ENCODE data around the gene EXOSC7. TPM values are rescaled to one million over a fixed set of nuclear protein-coding genes. Genes with fewer than 3 reads are reported as not detected.
A peak's percentile ranks its signal among the peaks of the same experiment; 100 is the strongest.

Gene EXOSC7
- total RNA-seq, 6 donors from 2014 or later, result 35.8 to 55.5 (median 41.1) TPM

- Histone ChIP-seq H3K9me3 (no peaks in the 10 kb centered on the region), H3K27me3 (no peaks in the 10 kb centered on the region), H3K27ac (no peak overlapping the region), H3K4me3 (no peak overlapping the region), H3K4me1 (peaks cover 17 to 28% (median 24%) of the 10 kb centered on the region in 4 donors), H3K36me3 (peaks cover 0 to 20% (median 0%) of the 10 kb centered on the region in 4 donors)
- TF ChIP-seq POLR2AphosphoS5 (IDR thresholded peaks at IDR 0.05) (no peak), EP300 (IDR thresholded peaks at IDR 0.05) (no peak), POLR2A (IDR thresholded peaks at IDR 0.05) (no peak), CTCF (IDR thresholded peaks at IDR 0.05) (no peak)
- ATAC-seq (ENCODE audit: low FRiP score in 2 of 2) (no peak), DNase-seq (no peak)
- 55 to 63% methylated on average over 2 of the region's 2 CpGs for WGBS, 2 donors
Observed at GRCh38 chr3:45016916-45017315, 40.9 kb downstream of the EXOSC7 start.

- H3K36me3 ChIP-seq, result peaks cover 0 to 16% (median 0%) of the 10 kb centered on the region in 4 donors
- no peak overlapping the region for H3K27ac ChIP-seq
- no peaks in the 10 kb centered on the region for H3K9me3 ChIP-seq
- TF ChIP-seq POLR2A (IDR thresholded peaks at IDR 0.05), result no peak
- TF ChIP-seq POLR2AphosphoS5 (IDR thresholded peaks at IDR 0.05), result no peak
- TF ChIP-seq EP300 (IDR thresholded peaks at IDR 0.05), result no peak
- TF ChIP-seq CTCF (IDR thresholded peaks at IDR 0.05), result no peak
- H3K4me1 ChIP-seq, result peaks cover 8 to 20% (median 15%) of the 10 kb centered on the region in 4 donors
- H3K27me3 ChIP-seq, result no peaks in the 10 kb centered on the region
- ATAC-seq (ENCODE audit: low FRiP score in 2 of 2), result no peak
- no peak for DNase-seq
- H3K4me3 ChIP-seq, result no peak overlapping the region
- 41 to 44% methylated on average over 5 of the region's 5 CpGs for WGBS, 2 donors
Observed at GRCh38 chr3:45017821-45018220, 41.8 kb downstream of the EXOSC7 start.

- Histone ChIP-seq H3K36me3 (peaks cover 0 to 8% (median 0%) of the 10 kb centered on the region in 4 donors), H3K9me3 (no peaks in the 10 kb centered on the region), H3K27me3 (no peaks in the 10 kb centered on the region), H3K27ac (no peak overlapping the region), H3K4me3 (no peak overlapping the region), H3K4me1 (peaks cover 15 to 26% (median 20%) of the 10 kb centered on the region in 4 donors)
- WGBS, 2 donors, result 57 to 69% methylated on average over 8 of the region's 8 CpGs
- DNase-seq (no peak), ATAC-seq (ENCODE audit: low FRiP score in 2 of 2) (no peak)
- TF ChIP-seq POLR2AphosphoS5 (IDR thresholded peaks at IDR 0.05) (no peak), EP300 (IDR thresholded peaks at IDR 0.05) (no peak), CTCF (IDR thresholded peaks at IDR 0.05) (no peak), POLR2A (IDR thresholded peaks at IDR 0.05) (no peak)
Observed at GRCh38 chr3:45020534-45020933, 44.5 kb downstream of the EXOSC7 start.

GRCh38 chr3:45021524-45022297, 45.7 kb downstream of the EXOSC7 start:
- no peaks in the 10 kb centered on the region for H3K9me3 ChIP-seq
- H3K27me3 ChIP-seq, result no peaks in the 10 kb centered on the region
- WGBS, 2 donors, result 54% methylated on average over 12 of the region's 12 CpGs
- H3K27ac ChIP-seq, result peak overlapping the region in 2 of 4 donors; percentile 11 to 56
- no peak for TF ChIP-seq CTCF (IDR thresholded peaks at IDR 0.05)
- no peak for TF ChIP-seq POLR2AphosphoS5 (IDR thresholded peaks at IDR 0.05)
- TF ChIP-seq EP300 (IDR thresholded peaks at IDR 0.05), result no peak
- no peak for TF ChIP-seq POLR2A (IDR thresholded peaks at IDR 0.05)
- H3K36me3 ChIP-seq, result no peaks in the 10 kb centered on the region
- no peak overlapping the region for H3K4me3 ChIP-seq
- H3K4me1 ChIP-seq, result peaks cover 24 to 36% (median 28%) of the 10 kb centered on the region in 4 donors
- ATAC-seq (ENCODE audit: low FRiP score in 2 of 2) (peak; percentile 41 to 90), DNase-seq (no peak)
